ENCODE measurements around the gene KNDC1.

KNDC1 gene

GRCh38 chr10:133117036-133117687 lies 42.9 kb upstream of the KNDC1 start:
- Histone ChIP-seq H3K4ac (ENCODE audit: low read depth, low read length) (no peak overlapping the region), H3K4me1 (ENCODE audit: control insufficient read depth, low read depth, low read length) (no peaks in the 10 kb centered on the region), H3K27me3 (ENCODE audit: insufficient read depth, low read length, poor library complexity) (no peaks in the 10 kb centered on the region), H3K56ac (ENCODE audit: low read length) (no peak overlapping the region), H2BK5ac (ENCODE audit: low read length) (no peak overlapping the region), H2BK15ac (replicated peaks; ENCODE audit: low read depth) (no peak overlapping the region), H3K18ac (ENCODE audit: low read length) (no peak overlapping the region), H3K36me3 (ENCODE audit: control insufficient read depth, insufficient read depth, low read length) (no peaks in the 10 kb centered on the region), H3K4me2 (ENCODE audit: low read length) (no peak overlapping the region), H4K5ac (ENCODE audit: low read length) (no peak overlapping the region), H2BK120ac (ENCODE audit: low read depth, low read length) (no peak overlapping the region), H2AK5ac (ENCODE audit: low read length) (no peak overlapping the region), H3K4me3 (ENCODE audit: low read length) (no peak overlapping the region), H3K79me1 (ENCODE audit: low read length) (no peaks in the 10 kb centered on the region), H3K79me2 (ENCODE audit: control insufficient read depth, insufficient read depth, low read length) (no peaks in the 10 kb centered on the region), H3K9ac (ENCODE audit: low read length) (no peak overlapping the region), H3K27ac (ENCODE audit: low read depth, low read length) (no peak overlapping the region), H3K23ac (ENCODE audit: low read length) (no peak overlapping the region), H4K8ac (ENCODE audit: low read depth, low read length) (no peak overlapping the region)
- no peak for DNase-seq
- WGBS (ENCODE audit: extremely low coverage, insufficient coverage, low lambda C conversion rate): no CpG with 5 or more reads among the region's 21 CpGs

- H3K4me1 ChIP-seq (ENCODE audit: control insufficient read depth, low read depth, low read length): no peaks in the 10 kb centered on the region
- H3K27me3 ChIP-seq (ENCODE audit: insufficient read depth, low read length, poor library complexity): no peaks in the 10 kb centered on the region
- no peak overlapping the region for H3K4me3 ChIP-seq (ENCODE audit: low read length)
- H3K18ac ChIP-seq (ENCODE audit: low read length): no peak overlapping the region
- no peak overlapping the region for H3K27ac ChIP-seq (ENCODE audit: low read depth, low read length)
- DNase-seq: no peak
- H2BK5ac ChIP-seq (ENCODE audit: low read length): no peak overlapping the region
- H4K5ac ChIP-seq (ENCODE audit: low read length): no peak overlapping the region
- no peaks in the 10 kb centered on the region for H3K79me2 ChIP-seq (ENCODE audit: control insufficient read depth, insufficient read depth, low read length)
- no peak overlapping the region for H2AK5ac ChIP-seq (ENCODE audit: low read length)
- H3K23ac ChIP-seq (ENCODE audit: low read length): no peak overlapping the region
- no peak overlapping the region for H3K4me2 ChIP-seq (ENCODE audit: low read length)
- H4K8ac ChIP-seq (ENCODE audit: low read depth, low read length): no peak overlapping the region
- no peaks in the 10 kb centered on the region for H3K36me3 ChIP-seq (ENCODE audit: control insufficient read depth, insufficient read depth, low read length)
- H3K56ac ChIP-seq (ENCODE audit: low read length): no peak overlapping the region
- no peak overlapping the region for H3K4ac ChIP-seq (ENCODE audit: low read depth, low read length)
- no peak overlapping the region for H2BK120ac ChIP-seq (ENCODE audit: low read depth, low read length)
- no peak overlapping the region for H2BK15ac ChIP-seq (replicated peaks; ENCODE audit: low read depth)
- no peaks in the 10 kb centered on the region for H3K79me1 ChIP-seq (ENCODE audit: low read length)
- no CpG with 5 or more reads among the region's 8 CpGs for WGBS (ENCODE audit: extremely low coverage, insufficient coverage, low lambda C conversion rate)
- H3K9ac ChIP-seq (ENCODE audit: low read length): no peak overlapping the region
Observed at GRCh38 chr10:133117688-133118071, 42.3 kb upstream of the KNDC1 start.

GRCh38 chr10:133121479-133121878 lies 38.5 kb upstream of the KNDC1 start:
- no peak overlapping the region for H3K23ac ChIP-seq (ENCODE audit: low read length)
- H3K27ac ChIP-seq (ENCODE audit: low read depth, low read length): no peak overlapping the region
- H3K9ac ChIP-seq (ENCODE audit: low read length): no peak overlapping the region
- no peaks in the 10 kb centered on the region for H3K27me3 ChIP-seq (ENCODE audit: insufficient read depth, low read length, poor library complexity)
- H2BK15ac ChIP-seq (replicated peaks; ENCODE audit: low read depth): no peak overlapping the region
- H4K8ac ChIP-seq (ENCODE audit: low read depth, low read length): no peak overlapping the region
- H2BK5ac ChIP-seq (ENCODE audit: low read length): no peak overlapping the region
- H2BK120ac ChIP-seq (ENCODE audit: low read depth, low read length): no peak overlapping the region
- H2AK5ac ChIP-seq (ENCODE audit: low read length): no peak overlapping the region
- H3K4me1 ChIP-seq (ENCODE audit: control insufficient read depth, low read depth, low read length): no peaks in the 10 kb centered on the region
- no CpG with 5 or more reads among the region's 8 CpGs for WGBS (ENCODE audit: extremely low coverage, insufficient coverage, low lambda C conversion rate)
- H3K79me2 ChIP-seq (ENCODE audit: control insufficient read depth, insufficient read depth, low read length): no peaks in the 10 kb centered on the region
- no peak overlapping the region for H4K5ac ChIP-seq (ENCODE audit: low read length)
- H3K4me3 ChIP-seq (ENCODE audit: low read length): no peak overlapping the region
- DNase-seq: no peak
- H3K4me2 ChIP-seq (ENCODE audit: low read length): no peak overlapping the region
- H3K18ac ChIP-seq (ENCODE audit: low read length): no peak overlapping the region
- H3K56ac ChIP-seq (ENCODE audit: low read length): no peak overlapping the region
- no peak overlapping the region for H3K4ac ChIP-seq (ENCODE audit: low read depth, low read length)
- H3K36me3 ChIP-seq (ENCODE audit: control insufficient read depth, insufficient read depth, low read length): no peaks in the 10 kb centered on the region
- H3K79me1 ChIP-seq (ENCODE audit: low read length): no peaks in the 10 kb centered on the region

- no peak overlapping the region for H3K4me3 ChIP-seq (ENCODE audit: low read length)
Observed at GRCh38 chr10:133122171-133122935, 37.7 kb upstream of the KNDC1 start.

GRCh38 chr10:133123050-133123745 lies 36.8 kb upstream of the KNDC1 start:
- H4K8ac ChIP-seq (ENCODE audit: low read depth, low read length): no peak overlapping the region
- no peak overlapping the region for H3K4ac ChIP-seq (ENCODE audit: low read depth, low read length)
- no peaks in the 10 kb centered on the region for H3K79me2 ChIP-seq (ENCODE audit: control insufficient read depth, insufficient read depth, low read length)
- H3K27ac ChIP-seq (ENCODE audit: low read depth, low read length): no peak overlapping the region
- DNase-seq: no peak
- no peak overlapping the region for H2BK15ac ChIP-seq (replicated peaks; ENCODE audit: low read depth)
- no peak overlapping the region for H2BK5ac ChIP-seq (ENCODE audit: low read length)
- no peak overlapping the region for H2BK120ac ChIP-seq (ENCODE audit: low read depth, low read length)
- no peak overlapping the region for H3K9ac ChIP-seq (ENCODE audit: low read length)
- H4K5ac ChIP-seq (ENCODE audit: low read length): no peak overlapping the region
- H3K56ac ChIP-seq (ENCODE audit: low read length): no peak overlapping the region
- H2AK5ac ChIP-seq (ENCODE audit: low read length): no peak overlapping the region
- no peaks in the 10 kb centered on the region for H3K79me1 ChIP-seq (ENCODE audit: low read length)
- no peaks in the 10 kb centered on the region for H3K36me3 ChIP-seq (ENCODE audit: control insufficient read depth, insufficient read depth, low read length)
- no peak overlapping the region for H3K4me2 ChIP-seq (ENCODE audit: low read length)
- no peak overlapping the region for H3K4me3 ChIP-seq (ENCODE audit: low read length)
- no CpG with 5 or more reads among the region's 39 CpGs for WGBS (ENCODE audit: extremely low coverage, insufficient coverage, low lambda C conversion rate)
- H3K18ac ChIP-seq (ENCODE audit: low read length): no peak overlapping the region
- H3K23ac ChIP-seq (ENCODE audit: low read length): no peak overlapping the region
- H3K27me3 ChIP-seq (ENCODE audit: insufficient read depth, low read length, poor library complexity): no peaks in the 10 kb centered on the region
- H3K4me1 ChIP-seq (ENCODE audit: control insufficient read depth, low read depth, low read length): no peaks in the 10 kb centered on the region

More at GRCh38 chr10:133122171-133122935, 37.7 kb upstream of the KNDC1 start:
- no peak overlapping the region for H3K4me2 ChIP-seq (ENCODE audit: low read length)
- H2BK120ac ChIP-seq (ENCODE audit: low read depth, low read length): no peak overlapping the region
- no peak overlapping the region for H2BK15ac ChIP-seq (replicated peaks; ENCODE audit: low read depth)
- H3K36me3 ChIP-seq (ENCODE audit: control insufficient read depth, insufficient read depth, low read length): no peaks in the 10 kb centered on the region
- no peak overlapping the region for H3K56ac ChIP-seq (ENCODE audit: low read length)
- H4K8ac ChIP-seq (ENCODE audit: low read depth, low read length): no peak overlapping the region
- no peak overlapping the region for H3K23ac ChIP-seq (ENCODE audit: low read length)
- H3K4ac ChIP-seq (ENCODE audit: low read depth, low read length): no peak overlapping the region
- no peaks in the 10 kb centered on the region for H3K4me1 ChIP-seq (ENCODE audit: control insufficient read depth, low read depth, low read length)
- no peaks in the 10 kb centered on the region for H3K79me1 ChIP-seq (ENCODE audit: low read length)
- no peak overlapping the region for H2AK5ac ChIP-seq (ENCODE audit: low read length)
- no peak for DNase-seq
- no peaks in the 10 kb centered on the region for H3K27me3 ChIP-seq (ENCODE audit: insufficient read depth, low read length, poor library complexity)
- no peaks in the 10 kb centered on the region for H3K79me2 ChIP-seq (ENCODE audit: control insufficient read depth, insufficient read depth, low read length)
- no peak overlapping the region for H3K9ac ChIP-seq (ENCODE audit: low read length)
- H4K5ac ChIP-seq (ENCODE audit: low read length): no peak overlapping the region
- no peak overlapping the region for H2BK5ac ChIP-seq (ENCODE audit: low read length)
- no peak overlapping the region for H3K27ac ChIP-seq (ENCODE audit: low read depth, low read length)
- no peak overlapping the region for H3K18ac ChIP-seq (ENCODE audit: low read length)
- no CpG with 5 or more reads among the region's 33 CpGs for WGBS (ENCODE audit: extremely low coverage, insufficient coverage, low lambda C conversion rate)
